Measurements from ENCODE around the gene ANKFN1. TPM values are rescaled to one million over a fixed set of nuclear protein-coding genes. Genes with fewer than 3 reads are reported as not detected.
"Not testable (repeated sequence)": the region's sequence is repeated elsewhere in the genome, so short reads cannot be mapped to it uniquely, and the experiment has no call there.

ANKFN1 gene
- polyA plus RNA-seq, 1 donor: 0.24 TPM

- H3K36me3 ChIP-seq (ENCODE audit: control insufficient read depth, insufficient read depth, low read length): no peaks in the 10 kb centered on the region
- H3K4me1 ChIP-seq (ENCODE audit: control insufficient read depth, insufficient read depth, low read length): no peaks in the 10 kb centered on the region
- no peak overlapping the region for H3K4me3 ChIP-seq (ENCODE audit: low read length)
- no peak overlapping the region for H3K27ac ChIP-seq (ENCODE audit: low read length)
- no peaks in the 10 kb centered on the region for H3K27me3 ChIP-seq (ENCODE audit: control insufficient read depth, insufficient read depth, low read length)
- H3K9me3 ChIP-seq (ENCODE audit: control insufficient read depth, low read depth, low read length): no peaks in the 10 kb centered on the region
- WGBS (ENCODE audit: insufficient coverage, low lambda C conversion rate): 69% methylated on average over 5 of the region's 5 CpGs
- no peak for DNase-seq
Observed at GRCh38 chr17:56231693-56232092, 78.4 kb downstream of the ANKFN1 start.

- Histone ChIP-seq H3K9me3 (ENCODE audit: control insufficient read depth, low read depth, low read length) (no peaks in the 10 kb centered on the region), H3K4me3 (ENCODE audit: low read length) (no peak overlapping the region), H3K27ac (ENCODE audit: low read length) (no peak overlapping the region), H3K27me3 (ENCODE audit: control insufficient read depth, insufficient read depth, low read length) (peaks cover 4% of the 10 kb centered on the region), H3K36me3 (ENCODE audit: control insufficient read depth, insufficient read depth, low read length) (no peaks in the 10 kb centered on the region), H3K4me1 (ENCODE audit: control insufficient read depth, insufficient read depth, low read length) (no peaks in the 10 kb centered on the region)
- WGBS (ENCODE audit: insufficient coverage, low lambda C conversion rate): no CpG with 5 or more reads among the region's 2 CpGs
- no peak for DNase-seq
Observed at GRCh38 chr17:56244268-56244890, 91.1 kb downstream of the ANKFN1 start.

GRCh38 chr17:56247816-56248215 is 94.5 kb downstream of the ANKFN1 start:
- no peak overlapping the region for H3K27ac ChIP-seq (ENCODE audit: low read length)
- H3K4me3 ChIP-seq (ENCODE audit: low read length): no peak overlapping the region
- no peaks in the 10 kb centered on the region for H3K4me1 ChIP-seq (ENCODE audit: control insufficient read depth, insufficient read depth, low read length)
- H3K27me3 ChIP-seq (ENCODE audit: control insufficient read depth, insufficient read depth, low read length): peaks cover 4% of the 10 kb centered on the region
- DNase-seq: no peak
- H3K36me3 ChIP-seq (ENCODE audit: control insufficient read depth, insufficient read depth, low read length): no peaks in the 10 kb centered on the region
- WGBS (ENCODE audit: insufficient coverage, low lambda C conversion rate): no CpG with 5 or more reads among the region's 1 CpG
- H3K9me3 ChIP-seq (ENCODE audit: control insufficient read depth, low read depth, low read length): no peaks in the 10 kb centered on the region

GRCh38 chr17:56257075-56257474 is 103.8 kb downstream of the ANKFN1 start:
- no peak overlapping the region for H3K4me3 ChIP-seq (ENCODE audit: low read length)
- no peaks in the 10 kb centered on the region for H3K4me1 ChIP-seq (ENCODE audit: control insufficient read depth, insufficient read depth, low read length)
- H3K27ac ChIP-seq (ENCODE audit: low read length): no peak overlapping the region
- H3K36me3 ChIP-seq (ENCODE audit: control insufficient read depth, insufficient read depth, low read length): no peaks in the 10 kb centered on the region
- no peaks in the 10 kb centered on the region for H3K9me3 ChIP-seq (ENCODE audit: control insufficient read depth, low read depth, low read length)
- no peak for DNase-seq
- H3K27me3 ChIP-seq (ENCODE audit: control insufficient read depth, insufficient read depth, low read length): no peaks in the 10 kb centered on the region
- no CpG with 5 or more reads among the region's 1 CpG for WGBS (ENCODE audit: insufficient coverage, low lambda C conversion rate)

- H3K4me1 ChIP-seq (ENCODE audit: control insufficient read depth, insufficient read depth, low read length): no peaks in the 10 kb centered on the region
- no peaks in the 10 kb centered on the region for H3K36me3 ChIP-seq (ENCODE audit: control insufficient read depth, insufficient read depth, low read length)
- WGBS (ENCODE audit: insufficient coverage, low lambda C conversion rate): no CpG with 5 or more reads among the region's 7 CpGs
- no peaks in the 10 kb centered on the region for H3K9me3 ChIP-seq (ENCODE audit: control insufficient read depth, low read depth, low read length)
- H3K4me3 ChIP-seq (ENCODE audit: low read length): no peak overlapping the region
- peaks cover 3% of the 10 kb centered on the region for H3K27me3 ChIP-seq (ENCODE audit: control insufficient read depth, insufficient read depth, low read length)
- no peak for DNase-seq
- no peak overlapping the region for H3K27ac ChIP-seq (ENCODE audit: low read length)
Observed at GRCh38 chr17:56260376-56261002, 107.2 kb downstream of the ANKFN1 start.

GRCh38 chr17:56262803-56263202 is 109.5 kb downstream of the ANKFN1 start:
- H3K27ac ChIP-seq (ENCODE audit: low read length): no peak overlapping the region

GRCh38 chr17:56269556-56270389 is 116.5 kb downstream of the ANKFN1 start:
- no peaks in the 10 kb centered on the region for H3K36me3 ChIP-seq (ENCODE audit: control insufficient read depth, insufficient read depth, low read length)
- H3K4me3 ChIP-seq (ENCODE audit: low read length): no peak overlapping the region
- WGBS (ENCODE audit: insufficient coverage, low lambda C conversion rate): 65% methylated on average over 2 of the region's 6 CpGs
- H3K4me1 ChIP-seq (ENCODE audit: control insufficient read depth, insufficient read depth, low read length): no peaks in the 10 kb centered on the region
- no peak overlapping the region for H3K27ac ChIP-seq (ENCODE audit: low read length)
- H3K9me3 ChIP-seq (ENCODE audit: control insufficient read depth, low read depth, low read length): no peaks in the 10 kb centered on the region
- H3K27me3 ChIP-seq (ENCODE audit: control insufficient read depth, insufficient read depth, low read length): no peaks in the 10 kb centered on the region
- DNase-seq: no peak

More at GRCh38 chr17:56262803-56263202, 109.5 kb downstream of the ANKFN1 start:
- no peak for DNase-seq
- Histone ChIP-seq H3K4me1 (ENCODE audit: control insufficient read depth, insufficient read depth, low read length) (no peaks in the 10 kb centered on the region), H3K36me3 (ENCODE audit: control insufficient read depth, insufficient read depth, low read length) (no peaks in the 10 kb centered on the region), H3K9me3 (ENCODE audit: control insufficient read depth, low read depth, low read length) (no peaks in the 10 kb centered on the region), H3K27me3 (ENCODE audit: control insufficient read depth, insufficient read depth, low read length) (peaks cover 3% of the 10 kb centered on the region), H3K4me3 (ENCODE audit: low read length) (no peak overlapping the region)
- 80% methylated on average over 1 of the region's 9 CpGs for WGBS (ENCODE audit: insufficient coverage, low lambda C conversion rate)

GRCh38 chr17:56274491-56274890 is 121.2 kb downstream of the ANKFN1 start:
- Histone ChIP-seq H3K27me3 (ENCODE audit: control insufficient read depth, insufficient read depth, low read length) (no peaks in the 10 kb centered on the region), H3K4me1 (ENCODE audit: control insufficient read depth, insufficient read depth, low read length) (no peaks in the 10 kb centered on the region), H3K36me3 (ENCODE audit: control insufficient read depth, insufficient read depth, low read length) (no peaks in the 10 kb centered on the region), H3K27ac (ENCODE audit: low read length) (no peak overlapping the region), H3K4me3 (ENCODE audit: low read length) (no peak overlapping the region), H3K9me3 (ENCODE audit: control insufficient read depth, low read depth, low read length) (no peaks in the 10 kb centered on the region)
- WGBS (ENCODE audit: insufficient coverage, low lambda C conversion rate): no CpG with 5 or more reads among the region's 3 CpGs
- no peak for DNase-seq

- no peak for DNase-seq
- Histone ChIP-seq H3K36me3 (ENCODE audit: control insufficient read depth, insufficient read depth, low read length) (no peaks in the 10 kb centered on the region), H3K27ac (ENCODE audit: low read length) (no peak overlapping the region), H3K4me1 (ENCODE audit: control insufficient read depth, insufficient read depth, low read length) (no peaks in the 10 kb centered on the region), H3K27me3 (ENCODE audit: control insufficient read depth, insufficient read depth, low read length) (no peaks in the 10 kb centered on the region), H3K4me3 (ENCODE audit: low read length) (no peak overlapping the region), H3K9me3 (ENCODE audit: control insufficient read depth, low read depth, low read length) (no peaks in the 10 kb centered on the region)
- no CpG with 5 or more reads among the region's 4 CpGs for WGBS (ENCODE audit: insufficient coverage, low lambda C conversion rate)
Observed at GRCh38 chr17:56284482-56284881, 131.2 kb downstream of the ANKFN1 start.

- WGBS (ENCODE audit: insufficient coverage, low lambda C conversion rate): no CpG with 5 or more reads among the region's 3 CpGs
- not testable (repeated sequence) for H3K4me3 ChIP-seq (ENCODE audit: low read length); H3K36me3 ChIP-seq (ENCODE audit: control insufficient read depth, insufficient read depth, low read length); H3K27ac ChIP-seq (ENCODE audit: low read length); H3K27me3 ChIP-seq (ENCODE audit: control insufficient read depth, insufficient read depth, low read length); H3K4me1 ChIP-seq (ENCODE audit: control insufficient read depth, insufficient read depth, low read length); H3K9me3 ChIP-seq (ENCODE audit: control insufficient read depth, low read depth, low read length); DNase-seq
Observed at GRCh38 chr17:56288786-56289185, 135.5 kb downstream of the ANKFN1 start.

All from large intestine (tissue), 3 donors.